ENCODE results near the gene COLEC12.

DNA sequence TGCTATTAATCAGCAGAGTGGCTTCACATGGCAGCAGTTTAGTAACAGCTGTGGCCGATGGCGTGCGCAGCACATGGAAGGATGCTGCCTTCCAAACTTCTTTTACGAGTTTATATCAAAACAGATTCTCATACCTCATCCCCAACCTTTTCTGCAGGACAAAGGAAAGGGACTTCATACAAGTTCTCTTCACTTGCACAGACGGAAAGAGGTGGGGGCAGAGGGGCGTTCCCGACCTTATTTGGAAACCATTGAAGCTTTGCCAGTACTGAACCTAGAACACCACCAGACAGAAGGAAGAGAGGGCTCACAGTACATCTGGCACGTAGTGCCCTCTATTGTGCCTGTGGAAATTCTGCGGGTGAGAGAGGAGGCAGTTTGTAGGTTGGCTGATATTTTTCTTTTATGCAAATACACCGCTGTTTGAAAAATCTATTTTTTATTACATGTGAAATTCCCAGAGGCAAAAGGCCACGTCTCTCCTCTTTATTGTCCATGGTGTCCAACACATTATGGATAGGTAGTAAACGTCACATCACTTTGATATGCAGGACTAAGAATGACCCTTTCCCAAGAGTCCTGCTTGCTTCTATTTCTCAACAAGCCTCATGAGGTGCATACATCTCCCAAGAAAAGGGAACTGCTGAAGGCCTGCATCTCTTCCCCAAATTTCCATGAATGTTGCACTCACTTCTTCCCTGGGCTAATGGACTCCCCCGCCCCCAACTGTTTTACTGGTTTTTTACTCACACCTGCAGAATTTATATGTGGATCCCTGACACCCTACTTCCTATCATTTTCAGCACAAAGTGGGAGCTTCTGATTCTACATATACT, 31.3 kb downstream of the COLEC12 start:
- TF ChIP-seq, protein P1, sequence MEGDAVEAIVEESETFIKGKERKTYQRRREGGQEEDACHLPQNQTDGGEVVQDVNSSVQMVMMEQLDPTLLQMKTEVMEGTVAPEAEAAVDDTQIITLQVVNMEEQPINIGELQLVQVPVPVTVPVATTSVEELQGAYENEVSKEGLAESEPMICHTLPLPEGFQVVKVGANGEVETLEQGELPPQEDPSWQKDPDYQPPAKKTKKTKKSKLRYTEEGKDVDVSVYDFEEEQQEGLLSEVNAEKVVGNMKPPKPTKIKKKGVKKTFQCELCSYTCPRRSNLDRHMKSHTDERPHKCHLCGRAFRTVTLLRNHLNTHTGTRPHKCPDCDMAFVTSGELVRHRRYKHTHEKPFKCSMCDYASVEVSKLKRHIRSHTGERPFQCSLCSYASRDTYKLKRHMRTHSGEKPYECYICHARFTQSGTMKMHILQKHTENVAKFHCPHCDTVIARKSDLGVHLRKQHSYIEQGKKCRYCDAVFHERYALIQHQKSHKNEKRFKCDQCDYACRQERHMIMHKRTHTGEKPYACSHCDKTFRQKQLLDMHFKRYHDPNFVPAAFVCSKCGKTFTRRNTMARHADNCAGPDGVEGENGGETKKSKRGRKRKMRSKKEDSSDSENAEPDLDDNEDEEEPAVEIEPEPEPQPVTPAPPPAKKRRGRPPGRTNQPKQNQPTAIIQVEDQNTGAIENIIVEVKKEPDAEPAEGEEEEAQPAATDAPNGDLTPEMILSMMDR (optimal IDR thresholded peaks at IDR 0.05 in 1 of 3, IDR thresholded peaks at IDR 0.05 in 1 of 3, conservative IDR thresholded peaks at IDR 0.05 in 1 of 3; ENCODE audit: extremely low read depth in 1 of 3, insufficient read depth in 2 of 3, low read length in 3 of 3) = peak in 1 of 3 experiments; percentile 36
- no peak for TF ChIP-seq EZH2 (IDR thresholded peaks at IDR 0.05; ENCODE audit: low read length)

Data from keratinocyte (primary cell).